Measurements from ENCODE around the gene EDN2.

Gene EDN2

DNA sequence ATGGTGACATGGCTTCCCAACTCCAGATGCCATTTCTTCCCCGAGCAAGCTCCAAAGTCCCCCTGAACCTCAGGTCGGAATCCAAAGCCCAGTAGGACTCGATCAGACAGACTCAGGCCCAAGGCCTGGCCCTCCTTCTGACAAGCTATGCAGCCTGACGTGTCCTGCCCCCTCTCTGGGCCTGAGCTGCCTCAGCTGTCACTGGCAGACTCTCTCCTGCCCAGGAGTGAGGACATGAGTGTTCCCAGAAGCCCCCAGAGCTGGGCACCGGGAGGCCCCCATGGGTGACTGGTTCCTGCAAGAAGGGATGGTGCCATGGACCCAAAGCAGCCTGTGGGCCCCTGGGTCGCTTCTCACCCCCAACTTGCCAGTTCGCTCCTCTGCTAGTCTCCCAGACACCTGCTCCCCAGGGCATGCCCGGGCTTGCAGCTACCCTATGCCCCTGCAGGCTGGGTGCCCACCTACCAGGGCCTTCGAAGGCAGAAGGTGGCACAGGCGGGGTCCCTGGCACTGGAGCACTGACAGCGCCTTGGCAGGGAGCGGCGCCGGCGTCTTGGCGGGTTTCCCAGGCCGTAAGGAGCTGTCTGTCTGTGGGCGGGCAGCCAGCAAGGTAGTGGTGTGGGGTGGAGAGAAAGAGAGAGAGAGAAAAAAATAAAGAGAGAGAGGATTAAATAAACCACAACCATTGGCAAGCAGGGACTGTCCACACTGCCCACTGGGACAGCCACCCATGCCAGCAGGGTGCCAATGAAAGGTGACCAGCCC, 2.3 kb downstream of the EDN2 start:
- no peak for DNase-seq

DNA sequence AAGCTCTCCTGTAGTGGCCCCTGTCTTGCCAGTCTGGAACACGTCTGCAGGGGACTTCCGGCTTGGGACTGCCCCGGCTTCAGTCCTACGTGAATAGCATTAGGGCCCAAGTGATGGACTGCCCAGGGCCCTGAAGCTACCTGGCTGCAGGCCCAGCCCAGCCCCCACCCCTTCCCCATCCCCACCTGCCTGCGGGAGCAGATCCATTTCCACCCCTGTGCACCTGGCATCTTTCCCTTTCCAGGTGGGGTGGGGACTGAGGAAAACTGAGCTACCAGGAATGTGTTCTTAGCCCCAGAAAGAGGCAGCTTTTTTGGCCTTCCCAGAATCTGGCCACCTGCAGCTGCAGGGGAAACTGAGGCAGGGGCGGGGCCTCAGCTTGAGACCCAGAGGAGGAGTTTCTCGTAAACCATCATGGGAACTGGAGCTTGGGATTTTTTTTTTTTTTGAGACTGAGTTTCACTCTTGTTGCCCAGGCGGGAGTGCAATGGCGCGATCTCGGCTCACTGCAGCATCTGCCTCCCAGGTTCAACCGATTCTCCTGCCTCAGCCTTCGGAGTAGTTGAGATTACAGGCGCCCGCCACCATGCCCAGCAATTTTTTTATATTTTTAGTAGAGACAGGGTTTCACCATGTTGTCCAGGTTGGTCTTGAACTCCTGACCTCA, 3.2 kb downstream of the EDN2 start:
- no peak for DNase-seq

- DNase-seq = no peak
Observed at GRCh38 chr1:41480204-41481108, 4.0 kb downstream of the EDN2 start.

- DNase-seq = no peak
Observed at GRCh38 chr1:41479808-41480160, 4.7 kb downstream of the EDN2 start.

GRCh38 chr1:41479000-41479807, 5.3 kb downstream of the EDN2 start:
- DNase-seq = no peak

GRCh38 chr1:41478118-41478748, 6.2 kb downstream of the EDN2 start:
- no peak for DNase-seq

- DNase-seq = no peak
Observed at GRCh38 chr1:41476807-41477361, 7.6 kb downstream of the EDN2 start.

DNA sequence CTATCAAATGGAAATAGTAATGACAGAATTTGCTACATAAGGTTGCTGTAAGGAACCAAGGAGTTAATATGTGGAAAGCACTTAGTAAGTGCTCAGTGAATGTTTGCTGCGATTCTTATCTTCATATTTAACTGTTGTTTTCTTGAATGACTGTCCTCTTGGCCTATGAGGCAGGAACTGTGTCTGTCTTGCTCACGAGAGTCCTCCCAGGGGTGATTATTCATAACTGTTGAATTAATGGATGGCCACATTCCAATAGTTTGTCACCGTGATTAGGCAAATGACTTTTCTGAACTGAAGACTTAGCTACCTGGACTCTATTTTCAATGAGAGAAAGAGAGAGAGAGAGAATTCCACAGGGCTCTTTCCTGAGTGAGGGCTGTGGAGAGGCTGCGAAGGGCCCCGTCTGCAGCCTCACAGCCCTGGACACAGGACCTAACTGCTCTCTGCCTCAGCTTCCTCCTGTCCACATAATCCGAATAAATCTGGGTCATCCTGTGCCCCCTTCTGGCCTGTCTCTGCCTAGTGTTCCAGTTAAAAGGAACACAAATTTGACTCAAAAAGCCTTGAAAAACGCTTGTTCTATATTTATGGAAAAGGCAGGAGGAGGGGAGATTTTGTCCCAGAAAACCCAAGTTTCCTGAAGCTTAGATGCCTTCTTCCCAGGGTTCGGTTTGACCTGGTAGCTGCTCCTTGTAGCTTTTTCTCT, 8.5 kb downstream of the EDN2 start:
- no peak for DNase-seq

DNA sequence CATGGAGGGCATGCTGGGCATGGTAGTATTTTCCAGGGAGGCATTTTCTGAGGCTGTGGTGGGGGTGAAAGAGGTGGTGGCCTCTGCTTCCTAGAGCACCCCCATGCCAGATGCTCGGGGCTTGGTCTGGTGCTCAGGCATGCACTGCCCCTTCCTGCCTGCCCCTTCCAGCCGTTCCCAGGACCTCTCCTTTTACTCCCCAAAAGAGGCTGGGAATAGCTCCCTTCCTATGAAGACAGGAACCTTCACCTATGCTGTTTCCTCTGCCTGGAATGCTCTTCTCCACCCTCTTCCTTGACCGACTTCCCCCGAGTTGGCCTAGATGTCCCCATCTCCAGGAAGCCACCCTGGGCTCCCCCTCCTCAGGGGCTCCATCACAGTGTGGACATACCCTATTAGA, 9.1 kb downstream of the EDN2 start:
- DNase-seq = no peak

DNA sequence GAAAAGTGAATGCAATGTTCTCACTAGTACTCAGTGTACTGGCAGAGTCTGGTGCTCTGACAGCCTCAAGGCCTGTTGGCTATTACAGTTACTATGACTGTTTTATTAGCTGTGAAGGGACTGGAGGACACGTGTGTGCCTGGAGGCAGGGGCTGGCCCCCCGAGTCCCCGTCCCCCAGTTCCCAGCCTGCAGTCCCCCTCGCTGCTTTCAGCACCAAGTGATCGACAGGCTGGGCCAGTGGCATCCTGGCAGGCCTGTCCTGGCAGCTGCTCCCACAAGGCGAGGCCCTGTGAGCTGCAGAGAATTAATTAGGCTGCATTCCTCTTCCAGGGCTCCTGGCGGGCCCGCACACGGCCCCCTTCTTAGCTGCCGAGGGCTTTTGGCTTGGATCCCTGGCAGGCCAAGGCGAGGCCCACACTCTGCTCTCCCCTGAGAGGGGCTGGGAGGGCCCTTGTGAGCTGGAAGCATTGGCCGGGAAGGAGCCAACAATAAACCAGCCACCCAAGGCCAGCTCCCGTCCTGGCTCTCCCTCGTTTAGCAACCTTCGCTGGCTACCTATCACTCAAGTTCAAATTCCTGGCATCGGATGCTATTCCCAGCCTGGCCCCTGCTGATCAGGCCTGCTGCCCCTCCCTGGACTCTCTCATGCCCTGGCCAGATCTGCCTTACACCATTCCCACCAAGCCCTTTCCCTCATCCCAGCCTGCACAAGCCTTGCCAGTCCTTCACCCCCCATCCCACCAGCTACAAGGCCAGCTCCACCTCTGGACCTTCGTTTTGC, 9.8 kb downstream of the EDN2 start:
- no peak for DNase-seq

- DNase-seq = no peak
Observed at GRCh38 chr1:41473738-41474362, 10.6 kb downstream of the EDN2 start.

GRCh38 chr1:41471658-41472057, 12.8 kb downstream of the EDN2 start:
- no peak for DNase-seq

GRCh38 chr1:41469706-41470105, 14.8 kb downstream of the EDN2 start:
- DNase-seq = no peak

- DNase-seq = no peak
Observed at GRCh38 chr1:41468122-41468762, 16.2 kb downstream of the EDN2 start.

- DNase-seq = no peak
Observed at GRCh38 chr1:41467673-41468072, 16.8 kb downstream of the EDN2 start.

- DNase-seq = no peak
Observed at GRCh38 chr1:41466146-41466545, 18.3 kb downstream of the EDN2 start.

- DNase-seq = no peak
Observed at GRCh38 chr1:41465741-41466140, 18.7 kb downstream of the EDN2 start.

- DNase-seq = no peak
Observed at GRCh38 chr1:41464885-41465284, 19.6 kb downstream of the EDN2 start.

- no peak for DNase-seq
Observed at GRCh38 chr1:41463516-41463915, 21.0 kb downstream of the EDN2 start.

GRCh38 chr1:41462680-41463004, 21.8 kb downstream of the EDN2 start:
- no peak for DNase-seq

All from activated CD8-positive, alpha-beta memory T cell treated with anti-CD3 and anti-CD28 coated beads, Interleukin-2, amount 50 U/mL, for 4 hours (primary cell).